Erythroblast (primary cell): ENCODE measurements around the gene TMA7.

ENCODE experiments used
- GATA1 ChIP-seq: IDR thresholded peaks from 2 replicates; pipeline ENCODE4 v1.6.1; 2011; ENCODE audit warnings: low read depth, mild to moderate bottlenecking, control low read depth, low read length, moderate library complexity
- POLR2A ChIP-seq: IDR thresholded peaks from 2 replicates; pipeline ENCODE4 v1.6.1; 2011; ENCODE audit warnings: mild to moderate bottlenecking, low read length

DNA sequence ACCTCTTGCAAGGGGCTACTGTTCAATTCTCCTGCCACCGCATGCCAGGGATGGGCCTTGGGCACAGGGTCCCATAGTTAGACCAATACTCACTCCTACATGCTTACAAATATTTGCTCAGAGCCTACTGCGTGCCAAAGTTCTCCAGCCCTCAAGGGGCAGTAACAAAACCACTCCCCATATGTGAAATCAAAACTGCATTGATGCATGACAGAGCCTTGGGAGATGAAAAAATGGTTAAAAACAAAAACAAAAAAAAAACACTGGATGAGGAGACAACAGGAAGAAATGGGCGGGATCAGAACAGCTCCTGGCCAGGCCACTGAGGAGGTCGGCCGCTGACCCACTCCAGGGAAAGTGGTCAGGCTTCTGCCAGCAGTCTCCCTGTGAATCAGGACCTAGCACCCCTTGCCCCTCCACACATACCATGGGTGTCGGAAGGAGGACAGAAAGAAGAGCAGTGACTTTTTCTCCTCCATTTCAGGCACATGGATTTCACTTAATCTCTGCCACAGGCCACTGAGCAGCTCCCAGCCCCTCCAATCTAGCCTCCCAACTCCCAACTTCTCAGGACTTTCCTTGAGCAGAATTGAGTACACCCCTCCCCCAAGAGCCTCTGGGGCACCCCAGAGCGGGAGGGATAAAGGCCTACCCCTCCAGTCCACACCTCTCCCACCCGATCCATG lies 13.0 kb upstream of the TMA7 start:
- TF ChIP-seq POLR2A (no peak), GATA1 (no peak)
